ENCODE measurements around the gene ZNF609.

- TF ChIP-seq GATA2 (IDR thresholded peaks at IDR 0.05; ENCODE audit: low read depth, low read length) (no peak), GATA3 (IDR thresholded peaks at IDR 0.05; ENCODE audit: low read depth, low read length) (no peak)
Observed at GRCh38 chr15:64717735-64718495, 257.5 kb downstream of the ZNF609 start.
